H1 (cell line): ENCODE results near the gene SIM2. TPM values are rescaled to one million over a fixed set of nuclear protein-coding genes. Genes with fewer than 3 reads are reported as not detected.

Experiments used
- ATF2 ChIP-seq: IDR thresholded peaks from 2 replicates; pipeline ENCODE4 v1.6.1; 2012; ENCODE audit warnings: low read length, inconsistent platforms
- CHD7 ChIP-seq: fragments of 300-600 bp; sonication (generic); IDR thresholded peaks from 2 replicates; pipeline ENCODE4 v1.7.1; 2012; ENCODE audit warnings: low read length, moderate library complexity, mild to moderate bottlenecking, inconsistent platforms; ENCODE audit not compliant: insufficient replicate concordance
- CTCF ChIP-seq, 3 experiments: IDR thresholded peaks; 1 replicate in 2 of 3; 2 replicates in 1 of 3; pipeline versions ENCODE4 v1.5.1 to v1.6.1; 2011; ENCODE audit warnings: low read length in 3 of 3, mild to moderate bottlenecking in 3 of 3, inconsistent platforms in 2 of 3, low read depth in 1 of 3, moderate library complexity in 1 of 3; ENCODE audit not compliant: insufficient read depth in 1 of 3; ENCODE audit errors: control extremely low read depth in 1 of 3
- GABPA ChIP-seq: IDR thresholded peaks from 2 replicates; pipeline ENCODE4 v1.6.1; 2011; ENCODE audit warnings: mild to moderate bottlenecking, low read length, moderate library complexity, borderline replicate concordance; ENCODE audit not compliant: insufficient read depth
- RXRA ChIP-seq: IDR thresholded peaks from 2 replicates; pipeline ENCODE4 v1.6.1; 2011; ENCODE audit warnings: low read depth, mild to moderate bottlenecking, low read length, moderate library complexity; ENCODE audit not compliant: insufficient read depth
- SP4 ChIP-seq: IDR thresholded peaks from 2 replicates; pipeline ENCODE4 v1.6.1; 2012; ENCODE audit warnings: low read length, inconsistent platforms
- YY1 ChIP-seq: IDR thresholded peaks from 2 replicates; pipeline ENCODE4 v1.6.1; 2011; ENCODE audit warnings: low read depth, mild to moderate bottlenecking, low read length
- polyA plus RNA-seq, 7 experiments: library from polyadenylated mRNA; depleted of rRNA in 3 of 7; stranded (reverse) in 5 of 7; unstranded in 2 of 7; fragments of >200 nt in 5 of 7; fragments of 200-250 nt in 2 of 7; gene quantifications; 1 replicate in 5 of 7; 2 replicates in 1 of 7; 4 replicates in 1 of 7; pipeline versions ENCODE4 v1.2.1 to v1.2.3, GENCODE V29; 2011 to 2013; ENCODE audit warnings: missing spikeins in 2 of 7, mixed read lengths in 2 of 7
- total RNA-seq: library from RNA; stranded (reverse); fragmentation: NEBNext Ultra II Directional; extraction: Animal tissue kit (Norgen Biotek cat#: 25700); gene quantifications from 2 replicates; pipeline ENCODE4 v1.2.1, GENCODE V29; 2021

The SIM2 gene
- total and polyA plus RNA-seq, 2 of the 8 experiments (the other 6 are each of a cell fraction or from before 2014, with no cell fraction given) = 0.05 to 0.26 TPM

- no peak for TF ChIP-seq CHD7
- no peak for TF ChIP-seq CTCF (IDR thresholded peaks at IDR 0.05; ENCODE audit: control extremely low read depth in 1 of 3, insufficient read depth in 1 of 3, low read depth in 1 of 3, low read length in 3 of 3)
- TF ChIP-seq ATF2 = no peak
- TF ChIP-seq SP4 = no peak
- no peak for TF ChIP-seq GABPA
- no peak for TF ChIP-seq RXRA
- TF ChIP-seq YY1 = no peak
Observed at GRCh38 chr21:36656138-36656537, 42.8 kb upstream of the SIM2 start (continued).
